A549 treated with AZD2906 at 1 μM for 4 hours (cell line): ENCODE results near the gene UPK1B. TPM values are rescaled to one million over a fixed set of nuclear protein-coding genes. Genes with fewer than 3 reads are reported as not detected.

Experiments used
- total RNA-seq: library from RNA; stranded (reverse); fragments of 200-300 nt; extraction: Qiagen RNA extraction; gene quantifications from 5 replicates; pipeline ENCODE4 v1.2.3, GENCODE V29; 2022

The UPK1B gene
- total RNA-seq, result 10.5 to 12.8 TPM (median 12.3 TPM) in 5 replicates

DNA sequence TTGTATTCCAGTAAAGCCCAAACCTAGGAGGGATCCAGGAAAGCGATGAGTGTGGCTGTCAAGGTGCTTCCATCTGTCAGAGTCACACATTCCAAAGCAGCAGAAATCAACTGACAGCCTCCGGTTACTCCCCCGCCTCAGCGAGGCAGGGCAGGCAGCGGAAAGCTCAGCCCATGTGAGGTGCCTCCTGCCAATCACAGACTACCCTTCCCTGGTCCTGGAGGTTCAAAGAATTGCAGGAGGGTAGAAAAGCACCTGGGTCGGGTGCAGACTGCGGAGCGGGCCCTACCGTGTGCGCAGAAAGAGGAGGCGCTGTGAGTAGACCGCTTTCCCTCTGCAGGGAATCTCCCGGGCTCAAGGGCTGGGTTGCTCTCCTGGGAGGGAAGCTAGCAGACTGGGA is at the start of gene UPK1B:
TSS of gene UPK1B (plus strand) at position 274 of the 400 bp plus-strand sequence. CDS start 13,144 bp downstream, outside the sequence.

DNA sequence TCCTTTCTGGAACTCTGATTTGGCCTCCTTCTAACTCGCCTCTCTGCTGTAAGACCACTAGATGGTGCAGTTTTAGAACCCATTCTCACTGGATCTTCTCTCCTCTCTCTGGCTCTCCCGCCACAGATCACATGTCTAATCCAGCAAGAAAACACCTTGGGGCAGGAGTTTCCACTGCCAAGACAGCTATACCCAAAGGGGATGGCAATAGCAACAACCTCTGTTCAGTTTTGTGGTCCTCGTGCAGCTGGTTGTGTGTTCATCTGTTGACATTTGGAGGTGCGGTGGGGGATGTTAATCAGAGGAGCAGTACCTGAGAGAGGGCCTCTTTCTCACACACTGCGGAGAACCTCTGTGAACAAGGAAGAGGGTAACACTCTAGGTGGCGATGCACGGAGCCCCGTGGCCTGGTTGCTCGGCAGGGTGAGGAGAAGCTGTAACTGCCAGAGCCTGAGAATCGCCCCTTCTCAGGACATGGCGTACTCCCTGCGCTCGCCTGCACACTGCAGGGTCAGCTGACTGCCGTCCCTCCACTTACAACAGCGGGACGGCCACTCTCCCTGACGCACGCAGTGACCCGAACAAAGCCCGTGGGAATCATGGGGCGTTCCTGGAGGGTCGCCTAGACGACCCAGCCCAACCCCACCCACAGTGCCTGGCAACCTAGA is 27.8 kb upstream of the UPK1B start, which contains the start of gene TEX55:
TSS of gene TEX55 (plus strand) at position 666 of the 668 bp plus-strand sequence. CDS start 25 bp downstream, outside the sequence.

DNA sequence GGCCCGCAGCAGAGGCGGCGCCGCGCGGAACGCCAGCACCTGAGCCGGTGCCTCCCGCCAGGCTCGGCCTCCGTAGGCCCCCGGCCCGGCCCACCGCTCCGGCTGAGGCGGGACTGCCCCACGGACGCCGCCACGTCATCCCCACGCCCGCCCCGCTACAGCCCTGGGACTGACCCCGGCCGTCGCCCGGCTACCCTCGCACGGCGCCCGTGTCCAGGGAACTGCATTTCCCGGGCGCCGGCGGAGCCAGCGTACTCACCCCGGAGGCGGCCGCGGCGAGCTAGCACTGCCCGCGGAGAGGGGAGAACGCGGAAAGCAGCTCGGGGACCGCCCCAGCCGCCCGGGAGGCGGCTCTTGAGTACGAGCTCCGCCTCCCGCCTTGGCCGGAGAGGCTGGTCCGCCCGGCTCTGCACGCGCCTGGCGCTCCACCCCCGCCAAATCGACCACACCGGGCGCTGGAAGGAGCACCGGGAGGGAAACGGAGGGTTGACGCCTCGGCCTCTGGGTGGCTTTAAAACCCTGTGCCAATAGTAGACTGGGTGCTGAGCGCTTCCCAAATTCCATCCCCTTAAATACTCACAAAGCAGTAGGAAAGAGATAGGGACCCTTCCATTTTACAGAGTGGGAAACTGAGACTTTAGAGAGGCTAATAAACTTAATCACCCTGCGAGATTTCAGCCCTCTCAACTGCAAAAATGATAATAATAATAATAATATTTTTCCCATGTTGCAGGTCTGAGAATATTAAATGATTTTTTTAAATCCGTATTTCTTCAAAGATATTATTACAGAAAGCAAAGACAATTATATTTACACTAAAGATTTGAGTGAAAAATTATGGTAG is 67.4 kb downstream of the UPK1B start, which contains the start of gene B4GALT4:
TSS of gene B4GALT4 (minus strand) at position 288 of the 844 bp plus-strand sequence. CDS start 10,779 bp downstream, outside the sequence.

Other genes starting within 250 kb of the UPK1B start
- 3.0 to 5.0 TPM (median 4.5 TPM) in 5 replicates for gene IGSF11, start 138.8 kb upstream of the UPK1B start, total RNA-seq
- gene TEX55, start 27.4 kb upstream of the UPK1B start, total RNA-seq, result 0.08 TPM in 1 of 5 replicates, not detected in the others
- 74.6 to 116 TPM (median 98.8 TPM) in 5 replicates for gene B4GALT4, start 67.3 kb downstream of the UPK1B start, total RNA-seq
- 0.63 to 1.3 TPM (median 1.1 TPM) in 5 replicates for gene ARHGAP31, start 120.8 kb downstream of the UPK1B start, total RNA-seq